ENCODE data around the gene SLC24A1.

GRCh38 chr15:65629548-65629947, 7.8 kb downstream of the SLC24A1 start:
- TF ChIP-seq CTCF (IDR thresholded peaks at IDR 0.05) (no peak), POLR2AphosphoS5 (IDR thresholded peaks at IDR 0.05) (no peak)
